Brain microvascular endothelial cell (primary cell): Measurements from ENCODE around the gene GRAMD1B.

ENCODE experiments used
- DNase-seq: peaks from one replicate; pipeline ENCODE4 v3.0.0-alpha.2; 2020
- H3K27ac ChIP-seq: fragments of 250-450 bp; sonication (Bioruptor Pico); 2 replicates; pipeline ENCODE4 v1.5.1; 2020; ENCODE audit warnings: mild to moderate bottlenecking, moderate library complexity
- H3K27me3 ChIP-seq: fragments of 250-450 bp; sonication (Bioruptor Pico); replicated peaks from 2 replicates; pipeline ENCODE4 v1.5.1; 2020; ENCODE audit warnings: mild to moderate bottlenecking
- H3K36me3 ChIP-seq: fragments of 250-450 bp; sonication (Bioruptor Pico); replicated peaks from 2 replicates; pipeline ENCODE4 v1.5.1; 2020; ENCODE audit warnings: mild to moderate bottlenecking
- H3K4me3 ChIP-seq: 2 replicates; pipeline ENCODE4 v1.5.1; 2011; ENCODE audit warnings: low read depth, mild to moderate bottlenecking, control low read depth, low read length, moderate library complexity
- in situ Hi-C: cut with HindIII; loops from 2 replicates; pipeline ENCODE4 v1.10.0; 2017; ENCODE audit warnings: low sequenced_read_pairs, low pct_ligation_motif_present
- TF ChIP-seq, protein P1 (sequence below): IDR thresholded peaks from 2 replicates; pipeline ENCODE4 v1.5.1; 2011; ENCODE audit warnings: low read depth, mild to moderate bottlenecking, moderate library complexity, low read length, control low read depth, inconsistent platforms; ENCODE audit errors: missing control alignments

The GRAMD1B gene

DNA sequence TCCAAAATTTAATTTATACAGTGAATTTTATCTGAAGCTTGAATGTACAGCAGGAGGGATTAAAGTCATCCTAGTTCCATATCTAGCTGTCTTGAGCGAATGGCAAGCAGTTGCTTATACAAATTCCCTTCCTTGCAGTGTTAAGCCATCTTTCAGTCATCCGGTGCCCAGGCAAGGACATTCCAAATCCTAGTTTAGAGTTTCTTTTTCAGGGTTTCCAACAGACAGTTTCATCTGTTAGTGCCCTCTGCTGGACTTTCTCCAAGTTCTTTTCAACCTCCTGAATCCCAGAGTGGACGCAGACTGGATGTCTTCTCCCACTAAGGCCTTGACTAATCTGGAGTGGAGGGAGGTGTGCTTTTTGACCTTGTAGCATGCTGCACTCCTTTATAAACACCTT lies 45.4 kb downstream of the GRAMD1B start:
- TF ChIP-seq, protein P1, sequence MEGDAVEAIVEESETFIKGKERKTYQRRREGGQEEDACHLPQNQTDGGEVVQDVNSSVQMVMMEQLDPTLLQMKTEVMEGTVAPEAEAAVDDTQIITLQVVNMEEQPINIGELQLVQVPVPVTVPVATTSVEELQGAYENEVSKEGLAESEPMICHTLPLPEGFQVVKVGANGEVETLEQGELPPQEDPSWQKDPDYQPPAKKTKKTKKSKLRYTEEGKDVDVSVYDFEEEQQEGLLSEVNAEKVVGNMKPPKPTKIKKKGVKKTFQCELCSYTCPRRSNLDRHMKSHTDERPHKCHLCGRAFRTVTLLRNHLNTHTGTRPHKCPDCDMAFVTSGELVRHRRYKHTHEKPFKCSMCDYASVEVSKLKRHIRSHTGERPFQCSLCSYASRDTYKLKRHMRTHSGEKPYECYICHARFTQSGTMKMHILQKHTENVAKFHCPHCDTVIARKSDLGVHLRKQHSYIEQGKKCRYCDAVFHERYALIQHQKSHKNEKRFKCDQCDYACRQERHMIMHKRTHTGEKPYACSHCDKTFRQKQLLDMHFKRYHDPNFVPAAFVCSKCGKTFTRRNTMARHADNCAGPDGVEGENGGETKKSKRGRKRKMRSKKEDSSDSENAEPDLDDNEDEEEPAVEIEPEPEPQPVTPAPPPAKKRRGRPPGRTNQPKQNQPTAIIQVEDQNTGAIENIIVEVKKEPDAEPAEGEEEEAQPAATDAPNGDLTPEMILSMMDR = peak; percentile 65
- peak; percentile 50 for DNase-seq
- Histone ChIP-seq H3K27ac (peak overlapping the region; percentile 78), H3K36me3 (no peaks in the 10 kb centered on the region), H3K4me3 (no peak overlapping the region), H3K27me3 (no peaks in the 10 kb centered on the region)
- in situ Hi-C loops = no loop called here

DNA sequence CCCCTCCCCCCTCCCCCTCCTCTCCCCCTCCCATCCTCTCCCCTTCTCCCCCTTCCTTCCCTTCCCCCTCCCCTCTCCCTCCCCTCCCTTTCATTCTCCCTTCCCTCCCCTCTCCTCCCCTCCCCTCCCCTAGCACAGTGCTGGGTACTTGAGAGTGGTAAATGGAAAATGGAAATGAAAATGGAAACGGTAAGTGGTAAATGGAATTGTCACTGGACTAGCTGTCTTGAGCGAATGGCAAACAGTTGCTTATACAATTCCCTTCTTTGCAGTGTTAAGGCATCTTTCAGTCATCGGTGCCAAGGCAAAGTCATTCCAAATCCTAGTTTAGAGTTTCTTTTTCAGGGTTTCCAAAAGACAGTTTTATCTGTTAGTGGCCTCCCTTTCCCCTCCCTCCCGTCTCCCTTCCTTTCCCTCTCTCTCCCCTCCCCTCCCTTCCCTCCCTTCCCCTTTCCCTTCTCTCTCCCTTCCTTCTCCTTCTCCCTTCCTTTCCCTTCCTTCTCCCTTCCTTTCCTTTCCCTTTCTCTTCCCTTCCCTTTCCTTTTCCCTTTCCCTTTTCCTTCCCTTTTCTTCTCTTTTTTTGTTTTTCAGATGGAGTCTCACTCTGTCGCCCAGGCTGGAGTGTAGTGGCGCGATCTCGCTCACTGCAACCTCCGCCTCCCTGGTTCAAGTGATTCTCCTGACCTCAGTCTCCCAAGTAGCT lies 47.3 kb downstream of the GRAMD1B start:
- Histone ChIP-seq H3K27me3 (no peaks in the 10 kb centered on the region), H3K4me3 (no peak overlapping the region), H3K36me3 (no peaks in the 10 kb centered on the region), H3K27ac (no peak overlapping the region)
- in situ Hi-C loops = no loop called here
- TF ChIP-seq, protein P1 = no peak
- DNase-seq = no peak

DNA sequence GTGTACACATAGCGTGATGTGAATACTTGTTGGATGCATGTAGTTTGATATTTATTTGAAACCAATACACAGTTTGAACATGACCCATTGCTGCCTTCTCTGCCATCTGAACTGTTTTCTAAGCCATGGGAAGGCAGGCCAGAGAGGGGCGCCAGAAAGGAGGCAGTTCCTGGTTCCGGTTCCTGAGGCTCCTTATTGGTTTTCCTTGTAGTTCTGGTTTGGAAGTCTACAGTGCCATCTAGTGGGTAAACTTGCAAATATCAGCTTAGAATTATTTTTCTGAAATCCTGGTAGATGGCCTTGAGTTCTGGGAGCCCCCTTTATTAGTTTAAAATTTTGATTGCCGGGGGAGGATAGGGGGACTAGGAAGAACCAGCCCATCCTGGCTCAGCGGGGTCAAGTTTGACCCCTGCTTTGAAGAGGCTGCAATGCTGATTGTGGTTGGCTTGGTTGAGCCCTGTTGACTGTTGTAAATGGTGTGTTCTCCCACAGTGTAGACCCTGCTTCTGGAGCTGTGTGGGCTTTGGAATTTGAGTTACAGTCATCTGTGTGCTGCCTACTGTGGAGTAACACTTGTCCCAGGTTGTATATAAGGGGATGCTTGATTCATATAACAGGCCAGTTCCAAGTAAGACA lies 48.4 kb downstream of the GRAMD1B start:
- Histone ChIP-seq H3K4me3 (no peak overlapping the region), H3K27me3 (no peaks in the 10 kb centered on the region), H3K36me3 (no peaks in the 10 kb centered on the region), H3K27ac (no peak overlapping the region)
- in situ Hi-C loops = no loop called here
- DNase-seq = peak; percentile 64
- TF ChIP-seq, protein P1 = peak; percentile 72

DNA sequence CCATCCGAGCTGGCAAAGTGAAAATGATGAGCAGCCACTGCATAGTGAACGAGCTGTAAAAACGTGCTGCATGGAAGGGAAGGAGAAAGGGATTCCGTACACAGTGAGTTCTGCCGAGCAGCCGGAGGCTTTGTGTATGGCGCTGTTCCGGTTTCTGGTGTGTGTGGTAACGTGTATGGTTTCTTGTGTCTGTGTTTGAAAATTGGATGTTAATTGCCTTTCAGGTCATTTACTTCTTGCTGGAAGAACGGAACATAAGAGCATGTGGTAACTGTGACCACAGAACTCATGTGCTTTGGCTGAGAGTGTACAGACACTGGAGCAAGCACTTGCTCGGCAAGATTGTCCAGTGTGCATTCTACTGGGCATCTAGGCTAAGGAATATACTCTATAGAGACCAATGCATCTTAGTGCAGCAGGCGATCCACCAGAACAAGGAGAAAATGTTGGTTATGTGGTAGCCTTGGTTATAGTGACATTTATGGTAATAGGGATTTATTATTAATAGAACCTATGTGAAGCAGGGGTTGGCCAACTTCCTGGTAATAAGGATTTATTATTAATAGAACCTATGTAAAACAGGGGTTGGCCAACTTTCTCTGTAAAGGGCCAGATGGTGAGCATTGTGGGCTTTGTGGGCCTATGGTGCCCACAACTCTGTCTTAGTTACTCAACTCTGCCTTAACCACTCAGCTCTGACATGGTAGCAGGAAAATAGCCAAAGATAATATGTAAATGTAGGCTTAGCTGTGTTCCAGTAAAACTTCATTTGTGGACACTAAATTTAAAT lies 49.2 kb downstream of the GRAMD1B start:
- H3K36me3 ChIP-seq = no peaks in the 10 kb centered on the region
- no peak overlapping the region for H3K27ac ChIP-seq
- no peak overlapping the region for H3K4me3 ChIP-seq
- TF ChIP-seq, protein P1 = no peak
- in situ Hi-C loops = no loop called here
- H3K27me3 ChIP-seq = no peaks in the 10 kb centered on the region
- no peak for DNase-seq

DNA sequence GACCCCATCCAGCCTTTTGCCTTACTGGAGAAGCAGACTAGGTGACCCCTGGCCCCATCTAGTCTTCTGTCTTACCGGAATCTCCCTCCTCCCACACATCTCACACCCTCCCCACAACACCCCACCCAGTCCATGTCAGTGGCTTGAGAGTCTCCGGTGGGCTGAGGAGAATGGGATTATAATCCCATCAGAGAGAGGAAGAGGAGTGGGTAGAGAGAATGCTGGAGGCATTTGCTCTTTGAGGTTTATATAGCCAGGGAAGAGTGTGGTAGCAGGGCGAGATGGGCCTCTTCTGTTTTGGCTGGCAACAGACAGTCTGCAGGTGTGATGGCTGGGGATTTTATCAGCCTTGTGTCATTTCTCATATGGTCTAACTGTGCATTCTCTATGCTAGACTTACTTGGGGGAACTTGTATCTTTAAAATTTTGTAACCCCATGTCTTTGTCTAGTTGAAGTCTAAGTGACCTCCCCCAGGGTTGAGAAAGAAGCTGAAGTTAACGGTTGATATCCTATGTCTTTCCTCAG lies 50.3 kb downstream of the GRAMD1B start:
- Histone ChIP-seq H3K27ac (no peak overlapping the region), H3K27me3 (no peaks in the 10 kb centered on the region), H3K36me3 (no peaks in the 10 kb centered on the region), H3K4me3 (no peak overlapping the region)
- in situ Hi-C loops = no loop called here
- TF ChIP-seq, protein P1 = no peak
- no peak for DNase-seq
